Measurements from ENCODE around the gene C11orf98. TPM values are rescaled to one million over a fixed set of nuclear protein-coding genes. Genes with fewer than 3 reads are reported as not detected.
A peak's percentile ranks its signal among the peaks of the same experiment; 100 is the strongest.

The C11orf98 gene
- total and polyA plus RNA-seq, 2 of the 13 experiments (the other 11 are each of a cell fraction or from before 2014, with no cell fraction given), result 30.4 to 91.8 TPM

DNA sequence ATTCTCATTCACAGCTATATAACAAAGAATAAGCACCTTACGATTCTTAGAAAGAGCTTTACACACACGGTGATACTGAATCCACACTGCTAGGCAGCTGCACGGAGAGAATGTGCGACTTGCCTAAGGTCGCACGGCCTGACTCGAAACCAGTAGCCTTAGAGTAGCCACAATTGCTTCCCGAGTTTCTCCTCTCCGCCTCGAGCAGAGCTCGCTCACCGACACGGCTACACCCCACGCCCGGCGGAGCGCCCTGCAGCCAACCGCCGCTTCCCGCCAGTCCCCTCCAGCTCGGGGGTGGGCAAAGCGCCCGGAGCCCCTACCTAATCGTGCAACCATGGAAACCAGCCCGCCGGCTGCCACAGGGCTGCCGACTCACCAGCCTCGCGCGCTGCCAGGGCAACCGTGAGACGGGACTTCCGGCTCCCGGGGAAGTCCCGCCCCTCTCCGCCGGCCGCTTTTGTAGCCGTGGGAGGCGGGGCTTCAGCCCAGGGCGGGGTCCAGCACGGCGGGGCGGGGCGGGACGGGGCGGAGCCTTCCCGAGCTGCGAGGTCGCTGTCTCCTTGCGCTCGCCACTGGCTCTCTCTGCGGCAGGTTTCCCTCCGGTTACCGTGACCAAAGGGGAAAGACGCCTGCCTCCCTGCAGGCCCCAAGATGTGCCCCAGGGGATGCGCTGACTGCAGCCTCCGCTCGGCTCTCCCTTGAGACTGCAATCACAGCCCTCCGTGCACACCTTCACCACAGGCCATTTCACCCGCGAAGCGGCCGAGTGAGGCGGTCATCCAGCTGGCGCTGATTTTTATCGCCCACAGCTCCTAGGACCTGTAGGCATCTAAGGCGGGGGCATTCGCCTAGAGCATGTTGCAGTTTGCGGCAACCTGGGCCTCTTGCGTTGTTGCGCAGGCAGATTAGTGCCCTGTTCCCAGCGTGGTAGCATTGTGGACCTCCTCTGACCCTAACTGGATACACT is 41.2 kb upstream of the C11orf98 start (continued):
- TF ChIP-seq, protein P1, sequence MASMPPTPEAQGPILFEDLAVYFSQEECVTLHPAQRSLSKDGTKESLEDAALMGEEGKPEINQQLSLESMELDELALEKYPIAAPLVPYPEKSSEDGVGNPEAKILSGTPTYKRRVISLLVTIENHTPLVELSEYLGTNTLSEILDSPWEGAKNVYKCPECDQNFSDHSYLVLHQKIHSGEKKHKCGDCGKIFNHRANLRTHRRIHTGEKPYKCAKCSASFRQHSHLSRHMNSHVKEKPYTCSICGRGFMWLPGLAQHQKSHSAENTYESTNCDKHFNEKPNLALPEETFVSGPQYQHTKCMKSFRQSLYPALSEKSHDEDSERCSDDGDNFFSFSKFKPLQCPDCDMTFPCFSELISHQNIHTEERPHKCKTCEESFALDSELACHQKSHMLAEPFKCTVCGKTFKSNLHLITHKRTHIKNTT (CRISPR knock-in tag; IDR thresholded peaks at IDR 0.05), result no peak
- TF ChIP-seq, protein P2, sequence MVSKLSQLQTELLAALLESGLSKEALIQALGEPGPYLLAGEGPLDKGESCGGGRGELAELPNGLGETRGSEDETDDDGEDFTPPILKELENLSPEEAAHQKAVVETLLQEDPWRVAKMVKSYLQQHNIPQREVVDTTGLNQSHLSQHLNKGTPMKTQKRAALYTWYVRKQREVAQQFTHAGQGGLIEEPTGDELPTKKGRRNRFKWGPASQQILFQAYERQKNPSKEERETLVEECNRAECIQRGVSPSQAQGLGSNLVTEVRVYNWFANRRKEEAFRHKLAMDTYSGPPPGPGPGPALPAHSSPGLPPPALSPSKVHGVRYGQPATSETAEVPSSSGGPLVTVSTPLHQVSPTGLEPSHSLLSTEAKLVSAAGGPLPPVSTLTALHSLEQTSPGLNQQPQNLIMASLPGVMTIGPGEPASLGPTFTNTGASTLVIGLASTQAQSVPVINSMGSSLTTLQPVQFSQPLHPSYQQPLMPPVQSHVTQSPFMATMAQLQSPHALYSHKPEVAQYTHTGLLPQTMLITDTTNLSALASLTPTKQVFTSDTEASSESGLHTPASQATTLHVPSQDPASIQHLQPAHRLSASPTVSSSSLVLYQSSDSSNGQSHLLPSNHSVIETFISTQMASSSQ (IDR thresholded peaks at IDR 0.05; ENCODE audit: low read depth), result no peak
- TF ChIP-seq, protein P2 (CRISPR knock-in tag; IDR thresholded peaks at IDR 0.05; ENCODE audit: borderline replicate concordance), result no peak
- TF ChIP-seq FOXM1 (CRISPR knock-in tag; IDR thresholded peaks at IDR 0.05), result no peak
- TF ChIP-seq ZNF556 (CRISPR knock-in tag; IDR thresholded peaks at IDR 0.05; ENCODE audit: borderline replicate concordance), result no peak
- no peak for TF ChIP-seq HMG20A (CRISPR knock-in tag; IDR thresholded peaks at IDR 0.05; ENCODE audit: borderline replicate concordance)
- TF ChIP-seq ZSCAN30 (CRISPR knock-in tag; IDR thresholded peaks at IDR 0.05), result no peak
- no peak for TF ChIP-seq ATF1 (CRISPR knock-in tag; IDR thresholded peaks at IDR 0.05)
- no peak for TF ChIP-seq THYN1 (CRISPR knock-in tag; IDR thresholded peaks at IDR 0.05; ENCODE audit: borderline replicate concordance, low read depth)
- TF ChIP-seq GLI4 (CRISPR knock-in tag; IDR thresholded peaks at IDR 0.05; ENCODE audit: borderline replicate concordance), result 0 out of 2 replicates have a peak, but pooled peaks have one; percentile 41
- TF ChIP-seq, protein P3, sequence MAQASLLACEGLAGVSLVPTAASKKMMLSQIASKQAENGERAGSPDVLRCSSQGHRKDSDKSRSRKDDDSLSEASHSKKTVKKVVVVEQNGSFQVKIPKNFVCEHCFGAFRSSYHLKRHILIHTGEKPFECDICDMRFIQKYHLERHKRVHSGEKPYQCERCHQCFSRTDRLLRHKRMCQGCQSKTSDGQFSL (CRISPR knock-in tag; IDR thresholded peaks at IDR 0.05), result no peak
- no peak for TF ChIP-seq SOX5 (CRISPR knock-in tag; IDR thresholded peaks at IDR 0.05; ENCODE audit: borderline replicate concordance)
- TF ChIP-seq, protein P4, sequence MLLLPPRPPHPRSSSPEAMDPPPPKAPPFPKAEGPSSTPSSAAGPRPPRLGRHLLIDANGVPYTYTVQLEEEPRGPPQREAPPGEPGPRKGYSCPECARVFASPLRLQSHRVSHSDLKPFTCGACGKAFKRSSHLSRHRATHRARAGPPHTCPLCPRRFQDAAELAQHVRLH (CRISPR knock-in tag; IDR thresholded peaks at IDR 0.05; ENCODE audit: borderline replicate concordance, low read depth), result no peak; the same call in 1 of the 2 replicates
- TF ChIP-seq ZNF549 (CRISPR knock-in tag; IDR thresholded peaks at IDR 0.05), result no peak
- 0 out of 2 replicates have a peak, but pooled peaks have one; percentile 47 for TF ChIP-seq REL (CRISPR knock-in tag; conservative IDR thresholded peaks at IDR 0.05)
- TF ChIP-seq, protein P5, sequence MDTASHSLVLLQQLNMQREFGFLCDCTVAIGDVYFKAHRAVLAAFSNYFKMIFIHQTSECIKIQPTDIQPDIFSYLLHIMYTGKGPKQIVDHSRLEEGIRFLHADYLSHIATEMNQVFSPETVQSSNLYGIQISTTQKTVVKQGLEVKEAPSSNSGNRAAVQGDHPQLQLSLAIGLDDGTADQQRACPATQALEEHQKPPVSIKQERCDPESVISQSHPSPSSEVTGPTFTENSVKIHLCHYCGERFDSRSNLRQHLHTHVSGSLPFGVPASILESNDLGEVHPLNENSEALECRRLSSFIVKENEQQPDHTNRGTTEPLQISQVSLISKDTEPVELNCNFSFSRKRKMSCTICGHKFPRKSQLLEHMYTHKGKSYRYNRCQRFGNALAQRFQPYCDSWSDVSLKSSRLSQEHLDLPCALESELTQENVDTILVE (CRISPR knock-in tag; IDR thresholded peaks at IDR 0.05), result no peak
- TF ChIP-seq ZBTB3 (CRISPR knock-in tag; IDR thresholded peaks at IDR 0.05; ENCODE audit: borderline replicate concordance, low read depth), result no peak
- TF ChIP-seq, protein P6, sequence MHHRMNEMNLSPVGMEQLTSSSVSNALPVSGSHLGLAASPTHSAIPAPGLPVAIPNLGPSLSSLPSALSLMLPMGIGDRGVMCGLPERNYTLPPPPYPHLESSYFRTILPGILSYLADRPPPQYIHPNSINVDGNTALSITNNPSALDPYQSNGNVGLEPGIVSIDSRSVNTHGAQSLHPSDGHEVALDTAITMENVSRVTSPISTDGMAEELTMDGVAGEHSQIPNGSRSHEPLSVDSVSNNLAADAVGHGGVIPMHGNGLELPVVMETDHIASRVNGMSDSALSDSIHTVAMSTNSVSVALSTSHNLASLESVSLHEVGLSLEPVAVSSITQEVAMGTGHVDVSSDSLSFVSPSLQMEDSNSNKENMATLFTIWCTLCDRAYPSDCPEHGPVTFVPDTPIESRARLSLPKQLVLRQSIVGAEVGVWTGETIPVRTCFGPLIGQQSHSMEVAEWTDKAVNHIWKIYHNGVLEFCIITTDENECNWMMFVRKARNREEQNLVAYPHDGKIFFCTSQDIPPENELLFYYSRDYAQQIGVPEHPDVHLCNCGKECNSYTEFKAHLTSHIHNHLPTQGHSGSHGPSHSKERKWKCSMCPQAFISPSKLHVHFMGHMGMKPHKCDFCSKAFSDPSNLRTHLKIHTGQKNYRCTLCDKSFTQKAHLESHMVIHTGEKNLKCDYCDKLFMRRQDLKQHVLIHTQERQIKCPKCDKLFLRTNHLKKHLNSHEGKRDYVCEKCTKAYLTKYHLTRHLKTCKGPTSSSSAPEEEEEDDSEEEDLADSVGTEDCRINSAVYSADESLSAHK (CRISPR knock-in tag; IDR thresholded peaks at IDR 0.05; ENCODE audit: borderline replicate concordance), result no peak
- TF ChIP-seq KDM3A (CRISPR knock-in tag; IDR thresholded peaks at IDR 0.05; ENCODE audit: low read depth), result no peak; the same call in 1 of the 2 replicates

Data from HepG2 (cell line).